OCI-LY7 (cell line): ENCODE data around the gene DDX10. TPM values are rescaled to one million over a fixed set of nuclear protein-coding genes. Genes with fewer than 3 reads are reported as not detected.

Experiments
- BruUV-seq: library from RNA; stranded (reverse); fragments of 400-500 nt; replicated peaks from 2 replicates; lab custom pipeline; 2021; lab: Mats Ljungman, UMichigan
- CTCF ChIA-PET: fragments of 300-600 bp; sonication (Branson Sonifier 250); formaldehyde crosslinking; loops from one replicate; lab custom pipeline; 2022; ENCODE audit warnings: antibody characterized with exemption; ENCODE audit not compliant: unreplicated experiment; lab: Charles Lee
- POLR2A ChIA-PET: fragments of 300-600 bp; sonication (Branson Sonifier 250); formaldehyde crosslinking; loops from one replicate; lab custom pipeline; 2022; ENCODE audit warnings: antibody characterized with exemption; lab: Charles Lee
- DNase-seq: peaks from one replicate; pipeline ENCODE4 v3.0.0-alpha.2; 2015; ENCODE audit warnings: low spot score
- H2AFZ ChIP-seq: fragments of 200-600 bp; sonication (generic), shearing (Covaris generic); 2 replicates; pipeline ENCODE4 v1.6.1; 2014; ENCODE audit warnings: mild to moderate bottlenecking, antibody characterized with exemption, low read length, moderate library complexity
- H3K27ac ChIP-seq: fragments of 200-600 bp; sonication (generic); 2 replicates; pipeline ENCODE4 v1.5.1; 2014; ENCODE audit warnings: mixed run types, low read depth, mild to moderate bottlenecking, moderate library complexity, low read length, inconsistent platforms; ENCODE audit not compliant: poor library complexity, severe bottlenecking
- H3K36me3 ChIP-seq: fragments of 200-600 bp; sonication (generic); 2 replicates; pipeline ENCODE4 v1.6.1; 2014; ENCODE audit warnings: mild to moderate bottlenecking, antibody characterized with exemption, low read length, moderate library complexity, mixed read lengths; ENCODE audit not compliant: insufficient read depth
- H3K4me1 ChIP-seq: fragments of 200-600 bp; sonication (generic); 2 replicates; pipeline ENCODE4 v1.5.1; 2014; ENCODE audit warnings: mild to moderate bottlenecking, low read length; ENCODE audit not compliant: insufficient read depth, poor library complexity, severe bottlenecking
- H3K4me2 ChIP-seq: fragments of 200-600 bp; sonication (generic); 2 replicates; pipeline ENCODE4 v1.6.1; 2014; ENCODE audit warnings: mild to moderate bottlenecking, low read length
- H3K4me3 ChIP-seq: fragments of 200-600 bp; sonication (generic); 2 replicates; pipeline ENCODE4 v1.5.1; 2014; ENCODE audit warnings: mild to moderate bottlenecking, low read depth, low read length; ENCODE audit not compliant: poor library complexity, severe bottlenecking
- H3K79me2 ChIP-seq: fragments of 200-600 bp; sonication (generic); 2 replicates; pipeline ENCODE4 v1.6.1; 2016; ENCODE audit warnings: low read depth, mild to moderate bottlenecking, low read length, moderate library complexity, mixed read lengths; ENCODE audit not compliant: insufficient read depth
- H3K9me2 ChIP-seq: fragments of 200-600 bp; sonication (generic); 2 replicates; pipeline ENCODE4 v1.6.1; 2016; ENCODE audit warnings: mild to moderate bottlenecking, low read length, mixed read lengths; ENCODE audit not compliant: insufficient read depth
- H3K9me3 ChIP-seq: fragments of 200-600 bp; sonication (generic); 2 replicates; pipeline ENCODE4 v1.6.1; 2014; ENCODE audit warnings: mild to moderate bottlenecking, mixed run types, low read length, mixed read lengths
- H4K20me1 ChIP-seq: fragments of 200-600 bp; sonication (generic); 2 replicates; pipeline ENCODE4 v1.6.1; 2014; ENCODE audit warnings: mild to moderate bottlenecking, antibody characterized with exemption, low read length, moderate library complexity, mixed read lengths; ENCODE audit not compliant: insufficient read depth
- CTCF ChIP-seq: fragments of 200-600 bp; sonication (generic); conservative IDR thresholded peaks from 2 replicates; pipeline ENCODE4 v1.5.1; 2014; ENCODE audit warnings: mild to moderate bottlenecking, antibody characterized with exemption, low read length, moderate library complexity, mixed read lengths
- EZH2phosphoT487 ChIP-seq: fragments of 200-600 bp; sonication (generic); IDR thresholded peaks from 2 replicates; pipeline ENCODE4 v1.6.1; 2018; ENCODE audit warnings: low read depth, borderline replicate concordance, mild to moderate bottlenecking, mixed run types, antibody characterized with exemption, low read length, moderate library complexity, mixed read lengths
- intact Hi-C: fragments of 100-400 bp; cut with micrococcal nuclease; formaldehyde crosslinking; loops from one replicate; pipeline ENCODE4 v1.10.0; 2022; ENCODE audit not compliant: unreplicated experiment
- total RNA-seq, 2 experiments: library from RNA; depleted of rRNA in 1 of 2; stranded (reverse); fragments of >200 nt in 1 of 2; shearing (Covaris generic) in 1 of 2; gene quantifications; 2 replicates each; pipeline ENCODE4 v1.2.3, GENCODE V29; 2014 to 2022

The DDX10 gene
- total RNA-seq, 2 experiments from 2014 or later: 46.5 to 48.7 TPM

GRCh38 chr11:108698844-108699642 is 34.2 kb downstream of the DDX10 start:
- intact Hi-C loops: loop anchor here (5.0 kb wide), 2 partner anchors 173 to 998 kb away; no protein-coding TSS in a partner anchor
- BruUV-seq: no TSS peak

GRCh38 chr11:108703916-108704315 is 39.0 kb downstream of the DDX10 start:
- peaks cover 90% of the 10 kb centered on the region for H3K36me3 ChIP-seq
- no peaks in the 10 kb centered on the region for H3K79me2 ChIP-seq
- H3K9me3 ChIP-seq: peaks cover 18% of the 10 kb centered on the region
- H3K4me2 ChIP-seq: no peak overlapping the region
- ChIA-PET POLR2A (interaction anchor here (0.6 kb wide), 1 partner anchor 135 kb away, joined by 3 read pairs; no protein-coding TSS in a partner anchor), CTCF (no interaction called here)
- no peaks in the 10 kb centered on the region for H3K9me2 ChIP-seq
- H3K27ac ChIP-seq: no peak overlapping the region
- intact Hi-C loops: no loop called here
- DNase-seq: no peak
- no peaks in the 10 kb centered on the region for H3K4me1 ChIP-seq
- BruUV-seq: no TSS peak
- no peaks in the 10 kb centered on the region for H4K20me1 ChIP-seq
- no peak for TF ChIP-seq EZH2phosphoT487
- TF ChIP-seq CTCF: no peak
- no peak overlapping the region for H3K4me3 ChIP-seq
- no peak overlapping the region for H2AFZ ChIP-seq

More at GRCh38 chr11:108698844-108699642, 34.2 kb downstream of the DDX10 start:
- Histone ChIP-seq H2AFZ (no peak overlapping the region), H3K4me2 (no peak overlapping the region), H3K27ac (no peak overlapping the region), H4K20me1 (no peaks in the 10 kb centered on the region), H3K4me3 (no peak overlapping the region), H3K4me1 (no peaks in the 10 kb centered on the region), H3K79me2 (no peaks in the 10 kb centered on the region), H3K36me3 (peaks cover 83% of the 10 kb centered on the region), H3K9me2 (no peaks in the 10 kb centered on the region), H3K9me3 (no peaks in the 10 kb centered on the region)
- ChIA-PET CTCF (no interaction called here), POLR2A (interaction anchor here (1.3 kb wide), 2 partner anchors 8 to 17 kb away, joined by 3 read pairs; no protein-coding TSS in a partner anchor)
- no peak for TF ChIP-seq EZH2phosphoT487
- TF ChIP-seq CTCF: no peak
- DNase-seq: no peak

GRCh38 chr11:108705061-108705460 is 40.2 kb downstream of the DDX10 start:
- DNase-seq: no peak
- POLR2A ChIA-PET: no interaction called here
- Histone ChIP-seq H3K4me2 (no peak overlapping the region), H3K9me2 (no peaks in the 10 kb centered on the region), H4K20me1 (no peaks in the 10 kb centered on the region), H3K4me3 (no peak overlapping the region), H3K27ac (no peak overlapping the region), H2AFZ (no peak overlapping the region), H3K36me3 (peaks cover 90% of the 10 kb centered on the region), H3K9me3 (peaks cover 20% of the 10 kb centered on the region), H3K4me1 (no peaks in the 10 kb centered on the region), H3K79me2 (no peaks in the 10 kb centered on the region)
- CTCF ChIA-PET: no interaction called here
- no TSS peak for BruUV-seq
- TF ChIP-seq EZH2phosphoT487 (no peak), CTCF (no peak)
- intact Hi-C loops: no loop called here
